Measurements from ENCODE around the gene OR5D18.

DNA sequence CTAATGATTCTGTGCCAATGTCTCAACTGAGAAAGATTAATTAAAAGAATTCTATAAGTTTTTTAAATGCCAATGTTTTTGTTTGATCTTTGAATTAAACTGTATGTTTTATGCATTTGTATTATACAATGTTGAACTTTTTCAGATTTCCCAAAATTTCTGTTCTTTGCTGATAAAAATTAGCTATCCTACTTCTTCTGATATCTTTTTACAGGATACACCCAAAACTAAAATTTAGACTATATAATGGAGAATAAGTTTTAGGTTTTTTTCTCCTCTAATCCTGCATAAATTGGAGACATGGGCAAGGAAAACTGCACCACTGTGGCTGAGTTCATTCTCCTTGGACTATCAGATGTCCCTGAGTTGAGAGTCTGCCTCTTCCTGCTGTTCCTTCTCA is 7.5 kb downstream of the OR5D18 start, which contains the start of gene OR5L2:
- TF ChIP-seq, protein P1, sequence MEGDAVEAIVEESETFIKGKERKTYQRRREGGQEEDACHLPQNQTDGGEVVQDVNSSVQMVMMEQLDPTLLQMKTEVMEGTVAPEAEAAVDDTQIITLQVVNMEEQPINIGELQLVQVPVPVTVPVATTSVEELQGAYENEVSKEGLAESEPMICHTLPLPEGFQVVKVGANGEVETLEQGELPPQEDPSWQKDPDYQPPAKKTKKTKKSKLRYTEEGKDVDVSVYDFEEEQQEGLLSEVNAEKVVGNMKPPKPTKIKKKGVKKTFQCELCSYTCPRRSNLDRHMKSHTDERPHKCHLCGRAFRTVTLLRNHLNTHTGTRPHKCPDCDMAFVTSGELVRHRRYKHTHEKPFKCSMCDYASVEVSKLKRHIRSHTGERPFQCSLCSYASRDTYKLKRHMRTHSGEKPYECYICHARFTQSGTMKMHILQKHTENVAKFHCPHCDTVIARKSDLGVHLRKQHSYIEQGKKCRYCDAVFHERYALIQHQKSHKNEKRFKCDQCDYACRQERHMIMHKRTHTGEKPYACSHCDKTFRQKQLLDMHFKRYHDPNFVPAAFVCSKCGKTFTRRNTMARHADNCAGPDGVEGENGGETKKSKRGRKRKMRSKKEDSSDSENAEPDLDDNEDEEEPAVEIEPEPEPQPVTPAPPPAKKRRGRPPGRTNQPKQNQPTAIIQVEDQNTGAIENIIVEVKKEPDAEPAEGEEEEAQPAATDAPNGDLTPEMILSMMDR (IDR thresholded peaks at IDR 0.05) = no peak
- TF ChIP-seq POLR2AphosphoS5 (IDR thresholded peaks at IDR 0.05) (no peak), POLR2A (IDR thresholded peaks at IDR 0.05) (no peak)

All from breast epithelium (tissue), 3 donors.